ENCODE data around the gene ID2. TPM values are rescaled to one million over a fixed set of nuclear protein-coding genes. Genes with fewer than 3 reads are reported as not detected.

The ID2 gene
- total RNA-seq, 1 donor from 2014 or later = 11.9 TPM

GRCh38 chr2:8634466-8635172 is 47.2 kb upstream of the ID2 start:
- H3K9me3 Mint-ChIP-seq (ENCODE audit: unreplicated experiment) = no peaks in the 10 kb centered on the region
- TF ChIP-seq CTCF (IDR thresholded peaks at IDR 0.05) = no peak
- no peak overlapping the region for H3K27ac Mint-ChIP-seq (ENCODE audit: unreplicated experiment)
- no peak overlapping the region for H3K4me3 Mint-ChIP-seq (ENCODE audit: unreplicated experiment)
- DNase-seq (ENCODE audit: extremely low spot score, unreplicated experiment) = no peak
- no peaks in the 10 kb centered on the region for H3K36me3 Mint-ChIP-seq (ENCODE audit: unreplicated experiment)
- peaks cover 24% of the 10 kb centered on the region for H3K4me1 Mint-ChIP-seq (ENCODE audit: unreplicated experiment)
- peaks cover 4% of the 10 kb centered on the region for H3K27me3 Mint-ChIP-seq (ENCODE audit: unreplicated experiment)

GRCh38 chr2:8636041-8636491 is 45.8 kb upstream of the ID2 start:
- TF ChIP-seq CTCF (IDR thresholded peaks at IDR 0.05) = no peak
- no peaks in the 10 kb centered on the region for H3K9me3 Mint-ChIP-seq (ENCODE audit: unreplicated experiment)
- no peak overlapping the region for H3K27ac Mint-ChIP-seq (ENCODE audit: unreplicated experiment)
- no peak overlapping the region for H3K4me3 Mint-ChIP-seq (ENCODE audit: unreplicated experiment)
- DNase-seq (ENCODE audit: extremely low spot score, unreplicated experiment) = no peak
- peaks cover 24% of the 10 kb centered on the region for H3K4me1 Mint-ChIP-seq (ENCODE audit: unreplicated experiment)
- peaks cover 4% of the 10 kb centered on the region for H3K27me3 Mint-ChIP-seq (ENCODE audit: unreplicated experiment)
- no peaks in the 10 kb centered on the region for H3K36me3 Mint-ChIP-seq (ENCODE audit: unreplicated experiment)

GRCh38 chr2:8636721-8637636 is 44.9 kb upstream of the ID2 start:
- peaks cover 24% of the 10 kb centered on the region for H3K4me1 Mint-ChIP-seq (ENCODE audit: unreplicated experiment)
- H3K27ac Mint-ChIP-seq (ENCODE audit: unreplicated experiment) = no peak overlapping the region
- no peak for TF ChIP-seq CTCF (IDR thresholded peaks at IDR 0.05)
- peaks cover 4% of the 10 kb centered on the region for H3K27me3 Mint-ChIP-seq (ENCODE audit: unreplicated experiment)
- no peaks in the 10 kb centered on the region for H3K9me3 Mint-ChIP-seq (ENCODE audit: unreplicated experiment)
- H3K4me3 Mint-ChIP-seq (ENCODE audit: unreplicated experiment) = no peak overlapping the region
- DNase-seq (ENCODE audit: extremely low spot score, unreplicated experiment) = no peak
- no peaks in the 10 kb centered on the region for H3K36me3 Mint-ChIP-seq (ENCODE audit: unreplicated experiment)

- H3K4me3 Mint-ChIP-seq (ENCODE audit: unreplicated experiment) = no peak overlapping the region
- DNase-seq (ENCODE audit: extremely low spot score, unreplicated experiment) = no peak
- no peak overlapping the region for H3K27ac Mint-ChIP-seq (ENCODE audit: unreplicated experiment)
- TF ChIP-seq CTCF (IDR thresholded peaks at IDR 0.05) = no peak
- H3K4me1 Mint-ChIP-seq (ENCODE audit: unreplicated experiment) = peaks cover 24% of the 10 kb centered on the region
- no peaks in the 10 kb centered on the region for H3K9me3 Mint-ChIP-seq (ENCODE audit: unreplicated experiment)
- H3K27me3 Mint-ChIP-seq (ENCODE audit: unreplicated experiment) = peaks cover 4% of the 10 kb centered on the region
- H3K36me3 Mint-ChIP-seq (ENCODE audit: unreplicated experiment) = no peaks in the 10 kb centered on the region
Measured at GRCh38 chr2:8638327-8638726, 43.5 kb upstream of the ID2 start.

- no peak overlapping the region for H3K27ac Mint-ChIP-seq (ENCODE audit: unreplicated experiment)
- no peak overlapping the region for H3K4me3 Mint-ChIP-seq (ENCODE audit: unreplicated experiment)
- no peak for TF ChIP-seq CTCF (IDR thresholded peaks at IDR 0.05)
- peaks cover 16% of the 10 kb centered on the region for H3K4me1 Mint-ChIP-seq (ENCODE audit: unreplicated experiment)
- peaks cover 4% of the 10 kb centered on the region for H3K27me3 Mint-ChIP-seq (ENCODE audit: unreplicated experiment)
- DNase-seq (ENCODE audit: extremely low spot score, unreplicated experiment) = no peak
- H3K36me3 Mint-ChIP-seq (ENCODE audit: unreplicated experiment) = no peaks in the 10 kb centered on the region
- no peaks in the 10 kb centered on the region for H3K9me3 Mint-ChIP-seq (ENCODE audit: unreplicated experiment)
Measured at GRCh38 chr2:8639122-8639635, 42.7 kb upstream of the ID2 start.
